B cell (primary cell): ENCODE data around the gene SHLD1.

Experiments used
- CTCF ChIP-seq: fragments of 200-600 bp; IDR thresholded peaks from one replicate; pipeline ENCODE4 v1.8.0; 2022; ENCODE audit warnings: antibody characterized with exemption, mild to moderate bottlenecking
- EZH2 ChIP-seq: IDR thresholded peaks from 2 replicates; pipeline ENCODE4 v1.6.1; 2012; ENCODE audit warnings: borderline replicate concordance, low read depth, mild to moderate bottlenecking, moderate library complexity, low read length; ENCODE audit not compliant: insufficient read depth, poor library complexity, severe bottlenecking

DNA sequence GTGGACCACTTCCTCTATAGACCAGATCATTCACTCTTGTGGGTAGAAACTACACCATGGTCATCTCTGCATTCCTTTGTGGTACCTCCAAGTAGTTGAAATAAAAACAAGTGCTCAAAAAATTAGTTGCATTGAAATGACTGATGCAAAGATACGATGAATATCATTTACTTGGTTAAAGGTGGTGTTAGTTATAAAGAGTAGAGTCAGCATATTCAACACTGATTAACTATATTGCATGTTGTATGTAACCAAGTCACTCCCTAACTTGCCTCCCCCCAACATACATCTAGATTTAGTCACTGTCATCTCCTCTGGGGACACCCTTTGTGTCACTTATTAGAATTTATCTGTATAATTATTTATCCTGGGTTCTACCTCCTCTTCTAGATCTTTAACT, 77.7 kb downstream of the SHLD1 start:
- TF ChIP-seq CTCF (no peak), EZH2 (no peak)
